Measurements from ENCODE around the gene BBS9. TPM values are rescaled to one million over a fixed set of nuclear protein-coding genes. Genes with fewer than 3 reads are reported as not detected.

The BBS9 gene
- total RNA-seq, 1 experiment from 2014 or later = 26.4 TPM

DNA sequence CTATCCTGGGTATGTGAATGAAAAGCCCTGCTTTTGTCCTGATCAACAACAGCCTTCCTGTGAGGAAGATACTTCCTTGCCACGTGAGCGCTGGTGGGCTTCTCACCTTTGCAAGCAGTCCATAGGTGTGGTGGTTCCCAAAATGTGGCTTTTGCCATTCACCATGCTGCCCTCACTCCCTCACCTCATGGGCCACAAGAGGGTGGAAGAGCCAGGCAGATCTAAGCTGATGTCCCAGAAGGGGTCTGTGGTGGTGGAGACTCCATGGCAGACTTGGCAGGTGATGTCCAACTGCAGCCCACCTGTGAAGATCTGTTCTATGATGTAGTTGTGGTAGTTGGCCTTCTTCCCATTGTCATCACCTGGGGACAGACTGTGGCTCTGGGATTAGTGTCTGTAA lies 147.4 kb downstream of the BBS9 start:
- H4K20me1 ChIP-seq (ENCODE audit: control insufficient read depth, insufficient read depth, insufficient read length) = no peaks in the 10 kb centered on the region
- no peak overlapping the region for H2AK5ac ChIP-seq (ENCODE audit: insufficient read length, low read length)
- no peak overlapping the region for H3K4me2 ChIP-seq (ENCODE audit: insufficient read depth, insufficient read length, low read length)
- H4K5ac ChIP-seq (ENCODE audit: insufficient read length, low read depth, low read length) = no peak overlapping the region
- peaks cover 16% of the 10 kb centered on the region for H3K9me3 ChIP-seq (ENCODE audit: control insufficient read depth, low read depth, low read length)
- H3K23ac ChIP-seq (ENCODE audit: insufficient read length, low read depth, low read length) = no peak overlapping the region
- Mint-ChIP-seq H3K27ac (0 out of 7 replicates have a peak overlapping the region, but pooled peaks of 1 of the 3 experiments have one; percentile 61), H3K4me1 (no peaks in the 10 kb centered on the region), H3K9me3 (peaks cover 14 to 25% of the 10 kb centered on the region in 2 experiments), H3K4me3 (no peak overlapping the region), H3K36me3 (ENCODE audit: insufficient read depth in 1 of 3, low read depth in 3 of 3) (peaks cover 1 to 12% (median 8%) of the 10 kb centered on the region in 3 experiments; a peak in 5 of 7 replicates), H3K27me3 (ENCODE audit: low read depth) (no peaks in the 10 kb centered on the region)
- H3K27me3 ChIP-seq (ENCODE audit: insufficient read depth, low read length) = no peaks in the 10 kb centered on the region
- no peak overlapping the region; the same call in 1 of the 2 replicates for H3K14ac ChIP-seq (ENCODE audit: insufficient read depth, low read length)
- no peak overlapping the region for H3K56ac ChIP-seq (ENCODE audit: insufficient read length, low read depth, low read length)
- H3K18ac ChIP-seq (ENCODE audit: insufficient read length, low read depth, low read length) = no peak overlapping the region
- WGBS (ENCODE audit: extremely low coverage, insufficient read length, low lambda C conversion rate) = no CpG with 5 or more reads among the region's 2 CpGs
- TF ChIP-seq CTCF (conservative IDR thresholded peaks at IDR 0.05) = no peak
- no peaks in the 10 kb centered on the region for H3K4me1 ChIP-seq (ENCODE audit: insufficient read depth, low read length)
- H2BK20ac ChIP-seq (ENCODE audit: low read depth, low read length, poor library complexity, severe bottlenecking) = no peak overlapping the region
- H3K23me2 ChIP-seq (ENCODE audit: insufficient read length, low read depth, low read length, poor library complexity, severe bottlenecking) = no peaks in the 10 kb centered on the region
- no peak overlapping the region for H4K8ac ChIP-seq (replicated peaks; ENCODE audit: insufficient read length, low read depth, low read length)
- DNase-seq = no peak
- H3K27ac ChIP-seq (ENCODE audit: insufficient read length, low read depth, low read length) = no peak overlapping the region
- no peak overlapping the region for H2BK15ac ChIP-seq (ENCODE audit: low read depth, low read length)
- H2AFZ ChIP-seq (ENCODE audit: low read length) = no peak overlapping the region
- H3T11ph ChIP-seq (ENCODE audit: low read length) = no peak overlapping the region
- no peak overlapping the region for H3K9ac ChIP-seq (ENCODE audit: extremely low read depth, insufficient read length, low read length)
- H4K91ac ChIP-seq (ENCODE audit: insufficient read length, low read depth, low read length) = no peak overlapping the region
- no peaks in the 10 kb centered on the region for H3K79me1 ChIP-seq (ENCODE audit: insufficient read depth, low read depth, low read length, poor library complexity, severe bottlenecking)
- no peak overlapping the region for H3K4ac ChIP-seq (ENCODE audit: low read depth, low read length)
- H2BK12ac ChIP-seq (ENCODE audit: insufficient read length, low read depth, low read length) = no peak overlapping the region
- no peak overlapping the region for H2BK120ac ChIP-seq (ENCODE audit: low read depth, low read length, poor library complexity, severe bottlenecking)
- no peak overlapping the region for H2BK5ac ChIP-seq (ENCODE audit: insufficient read length, low read length)
- H3K79me2 ChIP-seq (ENCODE audit: insufficient read depth, low read length) = no peaks in the 10 kb centered on the region
